H1 (cell line): ENCODE results near the gene SPATA25. TPM values are rescaled to one million over a fixed set of nuclear protein-coding genes. Genes with fewer than 3 reads are reported as not detected.

Experiments
- CTCF ChIA-PET: fragments of 300-600 bp; sonication (Branson Sonifier 250); formaldehyde crosslinking; loops from one replicate; lab custom pipeline; 2021; ENCODE audit not compliant: partially characterized antibody; lab: Charles Lee
- POLR2A ChIA-PET: fragments of 300-600 bp; sonication (Branson Sonifier 250); formaldehyde crosslinking; loops from one replicate; lab custom pipeline; 2021; ENCODE audit warnings: inconsistent platforms; ENCODE audit not compliant: partially characterized antibody; lab: Charles Lee
- DNase-seq, 2 experiments: peaks; one replicate each; pipeline versions ENCODE4 v3.0.0 to v3.0.0-alpha.2; 2010 to 2022; ENCODE audit warnings: low spot score in 2 of 2, low read depth in 1 of 2, mixed read lengths in 1 of 2
- FAIRE-seq: peaks from 2 replicates; lab custom pipeline; 2011; peaks lifted over from hg19 to GRCh38; lab: Jason Lieb, UNC
- H2AFZ ChIP-seq: 2 replicates; pipeline ENCODE4 v1.8.1; 2012; ENCODE audit warnings: low read length, inconsistent platforms
- H2AK5ac ChIP-seq: 2 replicates; pipeline ENCODE4 v1.6.1; 2013; ENCODE audit warnings: low read depth, low read length
- H2BK120ac ChIP-seq: replicated peaks from 2 replicates; pipeline ENCODE3; 2013; ENCODE audit warnings: low read depth, low read length, inconsistent platforms
- H2BK12ac ChIP-seq: 2 replicates; pipeline ENCODE4 v1.6.1; 2013; ENCODE audit warnings: low read depth, low read length
- H2BK15ac ChIP-seq: 2 replicates; pipeline ENCODE4 v1.6.1; 2013; ENCODE audit warnings: low read length
- H2BK20ac ChIP-seq: 2 replicates; pipeline ENCODE4 v1.6.1; 2013; ENCODE audit warnings: low read length
- H2BK5ac ChIP-seq: 2 replicates; pipeline ENCODE4 v1.6.1; 2013; ENCODE audit warnings: low read depth, low read length
- H3K14ac ChIP-seq: 2 replicates; pipeline ENCODE4 v1.6.1; 2013; ENCODE audit warnings: inconsistent platforms; ENCODE audit not compliant: insufficient read length
- H3K18ac ChIP-seq: 2 replicates; pipeline ENCODE4 v1.6.1; 2013; ENCODE audit warnings: low read length; ENCODE audit errors: extremely low read depth
- H3K23ac ChIP-seq: 2 replicates; pipeline ENCODE4 v1.6.1; 2013; ENCODE audit warnings: inconsistent platforms; ENCODE audit not compliant: insufficient read length
- H3K23me2 ChIP-seq: 2 replicates; pipeline ENCODE4 v1.6.1; 2013; ENCODE audit warnings: low read depth, low read length
- H3K27ac ChIP-seq: 2 replicates; pipeline ENCODE4 v1.6.1; 2011; ENCODE audit warnings: low read depth, low read length, inconsistent platforms
- H3K27me3 ChIP-seq, 4 experiments: replicated peaks in 1 of 4; 1 replicate in 1 of 4; 2 replicates in 3 of 4; pipeline versions ENCODE4 v1.6.1 to v1.8.1; 2011 to 2013; ENCODE audit warnings: low read length in 3 of 4, mild to moderate bottlenecking in 3 of 4, inconsistent platforms in 2 of 4, mixed read lengths in 2 of 4, moderate library complexity in 1 of 4; ENCODE audit not compliant: control insufficient read depth in 3 of 4, insufficient read depth in 3 of 4; ENCODE audit errors: extremely low read depth in 1 of 4
- H3K36me3 ChIP-seq, 4 experiments: 2 replicates each; pipeline versions ENCODE4 v1.6.1 to v1.8.1; 2011 to 2013; ENCODE audit warnings: mild to moderate bottlenecking in 4 of 4, low read length in 3 of 4, moderate library complexity in 2 of 4, control low read depth in 1 of 4, inconsistent platforms in 1 of 4; ENCODE audit not compliant: insufficient read depth in 4 of 4, control insufficient read depth in 2 of 4
- H3K4ac ChIP-seq: replicated peaks from 2 replicates; pipeline ENCODE3; 2013; ENCODE audit warnings: low read length, low read depth, mixed read lengths, inconsistent platforms; ENCODE audit not compliant: insufficient read length
- H3K4me1 ChIP-seq, 4 experiments: replicated peaks in 1 of 4; 1 replicate in 1 of 4; 2 replicates in 3 of 4; pipeline versions ENCODE4 v1.6.1 to v1.8.1; 2011 to 2013; ENCODE audit warnings: low read length in 3 of 4, inconsistent platforms in 2 of 4, mixed read lengths in 1 of 4; ENCODE audit not compliant: insufficient read depth in 4 of 4, control insufficient read depth in 3 of 4
- H3K4me2 ChIP-seq, 2 experiments: 2 replicates each; pipeline versions ENCODE4 v1.6.1 to v1.8.1; 2011 to 2013; ENCODE audit warnings: low read depth in 2 of 2, low read length in 2 of 2, control low read depth in 1 of 2, inconsistent platforms in 1 of 2, mild to moderate bottlenecking in 1 of 2; ENCODE audit not compliant: insufficient read depth in 1 of 2
- H3K4me3 ChIP-seq, 4 experiments: fragments of 200-600, 300-600 bp in 1 of 4; sonication (generic), shearing (Covaris generic), sonication (Bioruptor Twin) in 1 of 4; 2 replicates each; pipeline versions ENCODE4 v1.5.1 to v1.8.1; 2011 to 2016; ENCODE audit warnings: low read length in 4 of 4, low read depth in 3 of 4, control low read depth in 2 of 4, inconsistent platforms in 2 of 4, mild to moderate bottlenecking in 2 of 4, mixed read lengths in 1 of 4, moderate library complexity in 1 of 4; ENCODE audit not compliant: insufficient read depth in 2 of 4; ENCODE audit errors: extremely low read depth in 1 of 4
- H3K56ac ChIP-seq: replicated peaks from 2 replicates; pipeline ENCODE3; 2013; ENCODE audit warnings: low read depth, mild to moderate bottlenecking, mixed read lengths, low read length, inconsistent platforms; ENCODE audit not compliant: insufficient read length
- H3K79me1 ChIP-seq: 2 replicates; pipeline ENCODE4 v1.6.1; 2013; ENCODE audit warnings: low read depth, low read length, control low read depth
- H3K79me2 ChIP-seq, 2 experiments: 2 replicates each; pipeline versions ENCODE4 v1.6.1 to v1.8.1; 2012 to 2013; ENCODE audit warnings: low read length in 2 of 2, mild to moderate bottlenecking in 2 of 2, inconsistent platforms in 1 of 2; ENCODE audit not compliant: insufficient read depth in 2 of 2, control insufficient read depth in 1 of 2
- H3K9ac ChIP-seq, 4 experiments: replicated peaks in 1 of 4; 1 replicate in 1 of 4; 2 replicates in 3 of 4; pipeline versions ENCODE4 v1.6.1 to v1.8.1; 2011 to 2013; ENCODE audit warnings: low read depth in 3 of 4, low read length in 3 of 4, control low read depth in 2 of 4, mild to moderate bottlenecking in 2 of 4, moderate library complexity in 2 of 4, inconsistent platforms in 1 of 4; ENCODE audit errors: extremely low read depth in 1 of 4
- H3K9me3 ChIP-seq, 2 experiments: 2 replicates each; pipeline versions ENCODE4 v1.6.1 to v1.8.1; 2012 to 2013; ENCODE audit warnings: mild to moderate bottlenecking in 2 of 2, moderate library complexity in 2 of 2, control low read depth in 1 of 2, inconsistent platforms in 1 of 2, low read depth in 1 of 2, low read length in 1 of 2, mixed read lengths in 1 of 2; ENCODE audit not compliant: insufficient read depth in 2 of 2
- H4K20me1 ChIP-seq, 2 experiments: replicated peaks in 1 of 2; 2 replicates each; pipeline versions ENCODE3 to v1.8.1; 2011 to 2013; ENCODE audit warnings: inconsistent platforms in 2 of 2, low read length in 2 of 2, mild to moderate bottlenecking in 1 of 2; ENCODE audit not compliant: insufficient read depth in 2 of 2, control insufficient read depth in 1 of 2
- H4K5ac ChIP-seq: 2 replicates; pipeline ENCODE4 v1.6.1; 2013; ENCODE audit warnings: low read length, low read depth, mixed read lengths, inconsistent platforms; ENCODE audit not compliant: insufficient read length
- H4K8ac ChIP-seq: 2 replicates; pipeline ENCODE4 v1.8.0; 2013; ENCODE audit warnings: mild to moderate bottlenecking, moderate library complexity, low read length, inconsistent platforms; ENCODE audit not compliant: insufficient read depth; ENCODE audit errors: extremely low read depth
- H4K91ac ChIP-seq: replicated peaks from 2 replicates; pipeline ENCODE3; 2013; ENCODE audit warnings: low read length, mixed read lengths, inconsistent platforms; ENCODE audit not compliant: insufficient read length
- KDM1A ChIP-seq: fragments of 200-600, 300-600 bp; sonication (generic); IDR thresholded peaks from 2 replicates; pipeline ENCODE4 v1.7.1; 2016; ENCODE audit warnings: mild to moderate bottlenecking, low read length, borderline replicate concordance
- RFX5 ChIP-seq: IDR thresholded peaks from 2 replicates; pipeline ENCODE4 v1.6.1; 2011; ENCODE audit warnings: low read depth, low read length, improper control_type of control experiment, borderline replicate concordance
- SAP30 ChIP-seq: fragments of 300-600 bp; sonication (generic); IDR thresholded peaks from 2 replicates; pipeline ENCODE4 v1.7.1; 2012; ENCODE audit warnings: low read length, moderate library complexity, mild to moderate bottlenecking, inconsistent platforms; ENCODE audit not compliant: insufficient read depth, insufficient replicate concordance
- YY1 ChIP-seq: IDR thresholded peaks from 2 replicates; pipeline ENCODE4 v1.6.1; 2011; ENCODE audit warnings: low read depth, mild to moderate bottlenecking, low read length
- WGBS, 2 experiments: shearing (Covaris generic) in 1 of 2; methylation state at CpG; one replicate each; pipeline versions ENCODE4 v1.1.6 to v1.1.7; 2013 to 2015; ENCODE audit warnings: low lambda C conversion rate in 2 of 2, mixed read lengths in 2 of 2, inconsistent platforms in 1 of 2, low coverage in 1 of 2, missing lambda C conversion rate in 1 of 2; ENCODE audit not compliant: insufficient replicate concordance in 2 of 2, insufficient coverage in 1 of 2, insufficient read length in 1 of 2; ENCODE audit errors: extremely low coverage in 1 of 2, missing lambda C conversion rate in 1 of 2; 5-methylcytosine and 5-hydroxymethylcytosine counted together
- polyA plus RNA-seq, 7 experiments: library from polyadenylated mRNA; depleted of rRNA in 3 of 7; stranded (reverse) in 5 of 7; unstranded in 2 of 7; fragments of >200 nt in 5 of 7; fragments of 200-250 nt in 2 of 7; gene quantifications; 1 replicate in 5 of 7; 2 replicates in 1 of 7; 4 replicates in 1 of 7; pipeline versions ENCODE4 v1.2.1 to v1.2.3, GENCODE V29; 2011 to 2013; ENCODE audit warnings: missing spikeins in 2 of 7, mixed read lengths in 2 of 7
- total RNA-seq: library from RNA; stranded (reverse); fragmentation: NEBNext Ultra II Directional; extraction: Animal tissue kit (Norgen Biotek cat#: 25700); gene quantifications from 2 replicates; pipeline ENCODE4 v1.2.1, GENCODE V29; 2021
- TF ChIP-seq, protein P1 (sequence below): IDR thresholded peaks from 2 replicates; pipeline ENCODE4 v1.6.1; 2012; ENCODE audit warnings: inconsistent platforms

Gene SPATA25
- total and polyA plus RNA-seq, 2 of the 8 experiments (the other 6 are each of a cell fraction or from before 2014, with no cell fraction given), result 2.0 to 3.0 TPM

DNA sequence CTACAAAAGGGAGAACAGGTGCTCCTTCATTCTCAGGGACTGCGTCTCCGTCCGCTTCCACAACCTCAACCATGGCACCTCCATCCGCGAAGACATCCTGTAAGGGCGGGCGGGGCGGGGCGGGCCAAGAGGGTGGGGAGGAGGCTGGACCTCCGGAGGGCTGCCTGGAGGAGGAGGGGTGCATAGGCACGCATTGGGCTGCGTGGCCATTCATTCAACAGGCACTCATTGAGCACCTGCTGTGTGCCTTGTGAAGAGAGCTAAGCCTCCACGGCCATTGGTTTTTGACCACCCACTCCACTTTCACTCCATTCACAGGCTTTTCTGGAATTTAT is 29.6 kb downstream of the SPATA25 start:
- ChIA-PET CTCF (interaction anchor here (1.0 to 1.4 kb wide), 3 partner anchors 11 to 36 kb away, joined by 3 to 4 read pairs (median 4); no protein-coding TSS in a partner anchor), POLR2A (interaction anchor here (1.0 to 9.9 kb wide), 13 partner anchors 9 to 231 kb away, joined by 3 to 178 read pairs (median 7); partner anchors contain the start of genes NEURL2, PCIF1, SNX21 and ZSWIM1)
- TF ChIP-seq YY1, result no peak
- 0 out of 2 replicates have a peak, but pooled peaks have one; percentile 32 for TF ChIP-seq KDM1A
- TF ChIP-seq, protein P1, sequence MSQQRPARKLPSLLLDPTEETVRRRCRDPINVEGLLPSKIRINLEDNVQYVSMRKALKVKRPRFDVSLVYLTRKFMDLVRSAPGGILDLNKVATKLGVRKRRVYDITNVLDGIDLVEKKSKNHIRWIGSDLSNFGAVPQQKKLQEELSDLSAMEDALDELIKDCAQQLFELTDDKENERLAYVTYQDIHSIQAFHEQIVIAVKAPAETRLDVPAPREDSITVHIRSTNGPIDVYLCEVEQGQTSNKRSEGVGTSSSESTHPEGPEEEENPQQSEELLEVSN, result peak; percentile 20; the same call in 1 of the 2 replicates
- no peak for TF ChIP-seq RFX5
- peak; percentile 3 for TF ChIP-seq SAP30

More for the DNA sequence above, 29.6 kb downstream of the SPATA25 start:
- peak overlapping the region; percentile 21 for H3K56ac ChIP-seq
- H2BK5ac ChIP-seq, result peak overlapping the region; percentile 89; the same call in 1 of the 2 replicates
- no peak overlapping the region for H3K4ac ChIP-seq
- no peak overlapping the region for H2AK5ac ChIP-seq
- no peak overlapping the region for H2BK15ac ChIP-seq
- peaks cover 10 to 15% (median 13%) of the 10 kb centered on the region in 4 experiments for H3K4me1 ChIP-seq
- H3K23ac ChIP-seq, result no peak overlapping the region
- H3K79me2 ChIP-seq, result peaks cover 0 to 19% of the 10 kb centered on the region in 2 experiments; a peak in 2 of 4 replicates
- H3K4me2 ChIP-seq, result peak overlapping the region; percentile 74 to 88
- H3K23me2 ChIP-seq, result peaks cover 8% of the 10 kb centered on the region; the same call in 1 of the 2 replicates
- no peaks in the 10 kb centered on the region for H4K20me1 ChIP-seq
- H4K91ac ChIP-seq, result peak overlapping the region; percentile 22
- peak overlapping the region; percentile 41 to 94 (median 77); a peak in 7 of 8 replicates for H3K4me3 ChIP-seq
- 0 out of 7 replicates have a peak overlapping the region, but pooled peaks of 1 of the 4 experiments have one; percentile 10 for H3K9ac ChIP-seq
- H2BK120ac ChIP-seq, result no peak overlapping the region
- H3K36me3 ChIP-seq, result peaks cover 0 to 6% (median 0%) of the 10 kb centered on the region in 4 experiments; a peak in 2 of 8 replicates
- WGBS, 2 experiments, result 3% methylated on average over 8 of the region's 13 CpGs; no CpG with 5 or more reads in 1 of the 2 experiments
- FAIRE-seq, result no peak
- H2BK12ac ChIP-seq, result no peak overlapping the region
- H4K5ac ChIP-seq, result peak overlapping the region; percentile 49
- no peaks in the 10 kb centered on the region for H3K27me3 ChIP-seq
- peak overlapping the region; percentile 54 for H2AFZ ChIP-seq
- H3K18ac ChIP-seq, result peak overlapping the region; percentile 78
- H3K27ac ChIP-seq, result no peak overlapping the region
- no peak overlapping the region for H4K8ac ChIP-seq
- H3K14ac ChIP-seq, result no peak overlapping the region
- H3K79me1 ChIP-seq, result no peaks in the 10 kb centered on the region; the same call in 1 of the 2 replicates
- no peak overlapping the region for H2BK20ac ChIP-seq
- DNase-seq, result no peak
- no peaks in the 10 kb centered on the region for H3K9me3 ChIP-seq
